ENCODE results near the gene UNC5A. TPM values are rescaled to one million over a fixed set of nuclear protein-coding genes. Genes with fewer than 3 reads are reported as not detected.

Gene UNC5A
- total RNA-seq, 1 experiment from 2014 or later = 0.13 TPM

- in situ Hi-C loops (cut with HindIII; ENCODE audit: low pct_unique_long_range_greater_than_20kb, low sequenced_read_pairs) = no loop called here
- Histone ChIP-seq H3K4me3 (ENCODE audit: low read depth in 2 of 2, low read length in 2 of 2) (no peak overlapping the region), H3K27me3 (ENCODE audit: control insufficient read depth, insufficient read depth, low read length) (no peaks in the 10 kb centered on the region; the same call in 1 of the 2 replicates), H3K27ac (ENCODE audit: low read length) (no peak overlapping the region), H3K4me1 (ENCODE audit: control insufficient read depth, insufficient read depth, low read length) (no peaks in the 10 kb centered on the region), H3K9me3 (ENCODE audit: control insufficient read depth, insufficient read depth, low read depth, low read length) (no peaks in the 10 kb centered on the region), H3K36me3 (ENCODE audit: control insufficient read depth, insufficient read depth, low read length) (no peaks in the 10 kb centered on the region)
- DNase-seq (ENCODE audit: low read depth, low spot score) = no peak
- ATAC-seq = no peak
- BruUV-seq (replicated peaks) = no TSS peak
- TF ChIP-seq CTCF (IDR thresholded peaks at IDR 0.05) (no peak), POLR2AphosphoS5 (IDR thresholded peaks at IDR 0.05; ENCODE audit: low read depth, low read length) (no peak), TCF7L2 (IDR thresholded peaks at IDR 0.05; ENCODE audit: low read depth, low read length) (no peak), SIN3A (IDR thresholded peaks at IDR 0.05; ENCODE audit: borderline replicate concordance, insufficient read depth, low read depth, low read length) (no peak), REST (IDR thresholded peaks at IDR 0.05; ENCODE audit: insufficient read depth in 1 of 2, low read depth in 2 of 2, low read length in 1 of 2) (no peak)
- intact Hi-C loops (cut with micrococcal nuclease; ENCODE audit: unreplicated experiment) = no loop called here
- ChIA-PET POLR2A (no interaction called here), CTCF (no interaction called here)
These were observed 81.1 kb downstream of the UNC5A start for GRCh38 chr5:176891331-176891958.

GRCh38 chr5:176892663-176893062, 82.3 kb downstream of the UNC5A start:
- Histone ChIP-seq H3K4me3 (ENCODE audit: low read depth in 2 of 2, low read length in 2 of 2) (no peak overlapping the region), H3K27me3 (ENCODE audit: control insufficient read depth, insufficient read depth, low read length) (no peaks in the 10 kb centered on the region; the same call in 1 of the 2 replicates), H3K27ac (ENCODE audit: low read length) (no peak overlapping the region), H3K9me3 (ENCODE audit: control insufficient read depth, insufficient read depth, low read depth, low read length) (no peaks in the 10 kb centered on the region), H3K36me3 (ENCODE audit: control insufficient read depth, insufficient read depth, low read length) (no peaks in the 10 kb centered on the region), H3K4me1 (ENCODE audit: control insufficient read depth, insufficient read depth, low read length) (no peaks in the 10 kb centered on the region)
- CTCF ChIA-PET = no interaction called here
- in situ Hi-C loops (cut with HindIII; ENCODE audit: low pct_unique_long_range_greater_than_20kb, low sequenced_read_pairs) = no loop called here
- intact Hi-C loops (cut with micrococcal nuclease; ENCODE audit: unreplicated experiment) = no loop called here
- DNase-seq (ENCODE audit: low read depth, low spot score) = no peak
- no TSS peak for BruUV-seq (replicated peaks)
- POLR2A ChIA-PET = no interaction called here
- ATAC-seq = no peak
- TF ChIP-seq POLR2AphosphoS5 (IDR thresholded peaks at IDR 0.05; ENCODE audit: low read depth, low read length) (no peak), REST (IDR thresholded peaks at IDR 0.05; ENCODE audit: insufficient read depth in 1 of 2, low read depth in 2 of 2, low read length in 1 of 2) (no peak), SIN3A (IDR thresholded peaks at IDR 0.05; ENCODE audit: borderline replicate concordance, insufficient read depth, low read depth, low read length) (no peak), TCF7L2 (IDR thresholded peaks at IDR 0.05; ENCODE audit: low read depth, low read length) (no peak), CTCF (IDR thresholded peaks at IDR 0.05) (no peak)
